ENCODE data around the gene C1orf146. TPM values are rescaled to one million over a fixed set of nuclear protein-coding genes. Genes with fewer than 3 reads are reported as not detected.

Gene C1orf146, protein sequence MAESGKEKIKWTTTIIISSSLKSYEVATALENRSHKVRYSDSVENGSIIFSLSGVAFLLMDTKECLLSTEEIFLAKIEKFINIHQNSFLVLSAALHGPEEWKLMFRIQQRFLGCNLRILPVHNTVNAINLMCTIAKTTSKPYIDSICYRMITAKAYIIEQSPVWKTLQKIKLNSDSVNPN
- not detected in 2 replicates for total RNA-seq (ENCODE audit: low replicate concordance)

- Histone ChIP-seq H2AFZ (replicated peaks) (no peak within 1 kb of the TSS), H3K4me2 (no peak within 1 kb of the TSS), H3K9me3 (ENCODE audit: low read depth) (no peaks in the 10 kb centered on the region), H3K27me3 (no peaks in the 10 kb centered on the region), H3K4me1 (no peaks in the 10 kb centered on the region), H4K20me1 (ENCODE audit: low read depth) (no peaks in the 10 kb centered on the region), H3K79me2 (ENCODE audit: low read depth) (no peaks in the 10 kb centered on the region), H3K27ac (no peak within 1 kb of the TSS), H3K9ac (no peak within 1 kb of the TSS), H3F3A (ENCODE audit: low read depth) (no peaks in the 10 kb centered on the region), H3K36me3 (no peaks in the 10 kb centered on the region), H3K4me3 (no peak within 1 kb of the TSS)
- no peak within 1 kb of the TSS for H3K4me3 Mint-ChIP-seq
- peaks cover 2% of the 10 kb centered on the region for H3K27me3 Mint-ChIP-seq (ENCODE audit: insufficient read depth, low read depth)
- H3K27ac Mint-ChIP-seq, result no peak within 1 kb of the TSS
- H3K4me1 Mint-ChIP-seq, result no peaks in the 10 kb centered on the region
- TF ChIP-seq, protein P1, sequence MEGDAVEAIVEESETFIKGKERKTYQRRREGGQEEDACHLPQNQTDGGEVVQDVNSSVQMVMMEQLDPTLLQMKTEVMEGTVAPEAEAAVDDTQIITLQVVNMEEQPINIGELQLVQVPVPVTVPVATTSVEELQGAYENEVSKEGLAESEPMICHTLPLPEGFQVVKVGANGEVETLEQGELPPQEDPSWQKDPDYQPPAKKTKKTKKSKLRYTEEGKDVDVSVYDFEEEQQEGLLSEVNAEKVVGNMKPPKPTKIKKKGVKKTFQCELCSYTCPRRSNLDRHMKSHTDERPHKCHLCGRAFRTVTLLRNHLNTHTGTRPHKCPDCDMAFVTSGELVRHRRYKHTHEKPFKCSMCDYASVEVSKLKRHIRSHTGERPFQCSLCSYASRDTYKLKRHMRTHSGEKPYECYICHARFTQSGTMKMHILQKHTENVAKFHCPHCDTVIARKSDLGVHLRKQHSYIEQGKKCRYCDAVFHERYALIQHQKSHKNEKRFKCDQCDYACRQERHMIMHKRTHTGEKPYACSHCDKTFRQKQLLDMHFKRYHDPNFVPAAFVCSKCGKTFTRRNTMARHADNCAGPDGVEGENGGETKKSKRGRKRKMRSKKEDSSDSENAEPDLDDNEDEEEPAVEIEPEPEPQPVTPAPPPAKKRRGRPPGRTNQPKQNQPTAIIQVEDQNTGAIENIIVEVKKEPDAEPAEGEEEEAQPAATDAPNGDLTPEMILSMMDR (IDR thresholded peaks at IDR 0.05), result no peak
- no peak for TF ChIP-seq EZH2 (IDR thresholded peaks at IDR 0.05)
- no peak for TF ChIP-seq EZH2phosphoT487 (IDR thresholded peaks at IDR 0.05)
- H3K36me3 Mint-ChIP-seq, result no peaks in the 10 kb centered on the region
- DNase-seq (ENCODE audit: low spot score), result no peak
- H3K9me3 Mint-ChIP-seq, result no peaks in the 10 kb centered on the region
These were observed at the start of gene C1orf146 for GRCh38 chr1:92217721-92218120. TSS of gene C1orf146 (plus strand) at chr1:92217915. CDS start at chr1:92231421, 13,506 bp downstream.

GRCh38 chr1:92168657-92169056, 49.1 kb upstream of the C1orf146 start:
- no peak overlapping the region for H3K27ac ChIP-seq
- H3K4me1 ChIP-seq, result no peaks in the 10 kb centered on the region
- H3K9ac ChIP-seq, result no peak overlapping the region
- no peak overlapping the region for H3K4me2 ChIP-seq
- Mint-ChIP-seq H3K4me3 (no peak overlapping the region), H3K27me3 (ENCODE audit: insufficient read depth, low read depth) (no peaks in the 10 kb centered on the region), H3K27ac (peak overlapping the region; percentile 67), H3K4me1 (peaks cover 5% of the 10 kb centered on the region), H3K9me3 (no peaks in the 10 kb centered on the region), H3K36me3 (no peaks in the 10 kb centered on the region)
- no peaks in the 10 kb centered on the region for H3K27me3 ChIP-seq
- H3K79me2 ChIP-seq (ENCODE audit: low read depth), result no peaks in the 10 kb centered on the region
- H3K4me3 ChIP-seq, result no peak overlapping the region
- H4K20me1 ChIP-seq (ENCODE audit: low read depth), result no peaks in the 10 kb centered on the region
- H3F3A ChIP-seq (ENCODE audit: low read depth), result no peaks in the 10 kb centered on the region
- H3K36me3 ChIP-seq, result no peaks in the 10 kb centered on the region
- peak; percentile 11 for DNase-seq (ENCODE audit: low spot score)
- H2AFZ ChIP-seq (replicated peaks), result no peak overlapping the region
- no peaks in the 10 kb centered on the region for H3K9me3 ChIP-seq (ENCODE audit: low read depth)
- no peak for TF ChIP-seq EZH2 (IDR thresholded peaks at IDR 0.05)
- TF ChIP-seq EZH2phosphoT487 (IDR thresholded peaks at IDR 0.05), result no peak
- TF ChIP-seq, protein P1 (IDR thresholded peaks at IDR 0.05), result no peak

GRCh38 chr1:92169214-92170005, 48.3 kb upstream of the C1orf146 start:
- Histone ChIP-seq H3K9me3 (ENCODE audit: low read depth) (no peaks in the 10 kb centered on the region), H3K27me3 (no peaks in the 10 kb centered on the region), H3K27ac (no peak overlapping the region), H3K9ac (no peak overlapping the region), H3K4me3 (no peak overlapping the region), H3F3A (ENCODE audit: low read depth) (no peaks in the 10 kb centered on the region), H3K4me1 (no peaks in the 10 kb centered on the region), H3K4me2 (no peak overlapping the region), H4K20me1 (ENCODE audit: low read depth) (no peaks in the 10 kb centered on the region), H3K36me3 (no peaks in the 10 kb centered on the region), H3K79me2 (ENCODE audit: low read depth) (no peaks in the 10 kb centered on the region), H2AFZ (replicated peaks) (no peak overlapping the region)
- TF ChIP-seq EZH2phosphoT487 (IDR thresholded peaks at IDR 0.05), result no peak
- TF ChIP-seq, protein P1 (IDR thresholded peaks at IDR 0.05), result no peak
- no peak for TF ChIP-seq EZH2 (IDR thresholded peaks at IDR 0.05)
- H3K4me1 Mint-ChIP-seq, result peaks cover 5% of the 10 kb centered on the region
- H3K27me3 Mint-ChIP-seq (ENCODE audit: insufficient read depth, low read depth), result no peaks in the 10 kb centered on the region
- H3K36me3 Mint-ChIP-seq, result no peaks in the 10 kb centered on the region
- H3K9me3 Mint-ChIP-seq, result no peaks in the 10 kb centered on the region
- DNase-seq (ENCODE audit: low spot score), result no peak
- no peak overlapping the region for H3K27ac Mint-ChIP-seq
- no peak overlapping the region for H3K4me3 Mint-ChIP-seq
